ENCODE data around the gene SLC25A33. TPM values are rescaled to one million over a fixed set of nuclear protein-coding genes. Genes with fewer than 3 reads are reported as not detected.

The SLC25A33 gene
- total and polyA plus RNA-seq, 2 experiments from 2014 or later, result 13.3 to 18.8 TPM

GRCh38 chr1:9559673-9560072 lies 20.4 kb downstream of the SLC25A33 start:
- H3K27ac Mint-ChIP-seq, result no peak overlapping the region

More at GRCh38 chr1:9559673-9560072, 20.4 kb downstream of the SLC25A33 start:
- no peak overlapping the region for H3K4me3 ChIP-seq
- ATAC-seq (peak; percentile 46; the same call in 2 of the 3 replicates), DNase-seq (ENCODE audit: low spot score) (peak; percentile 34)
- H3K4me1 ChIP-seq (ENCODE audit: insufficient read depth), result peaks cover 8% of the 10 kb centered on the region; the same call in 1 of the 2 replicates
- TF ChIP-seq, protein P1, sequence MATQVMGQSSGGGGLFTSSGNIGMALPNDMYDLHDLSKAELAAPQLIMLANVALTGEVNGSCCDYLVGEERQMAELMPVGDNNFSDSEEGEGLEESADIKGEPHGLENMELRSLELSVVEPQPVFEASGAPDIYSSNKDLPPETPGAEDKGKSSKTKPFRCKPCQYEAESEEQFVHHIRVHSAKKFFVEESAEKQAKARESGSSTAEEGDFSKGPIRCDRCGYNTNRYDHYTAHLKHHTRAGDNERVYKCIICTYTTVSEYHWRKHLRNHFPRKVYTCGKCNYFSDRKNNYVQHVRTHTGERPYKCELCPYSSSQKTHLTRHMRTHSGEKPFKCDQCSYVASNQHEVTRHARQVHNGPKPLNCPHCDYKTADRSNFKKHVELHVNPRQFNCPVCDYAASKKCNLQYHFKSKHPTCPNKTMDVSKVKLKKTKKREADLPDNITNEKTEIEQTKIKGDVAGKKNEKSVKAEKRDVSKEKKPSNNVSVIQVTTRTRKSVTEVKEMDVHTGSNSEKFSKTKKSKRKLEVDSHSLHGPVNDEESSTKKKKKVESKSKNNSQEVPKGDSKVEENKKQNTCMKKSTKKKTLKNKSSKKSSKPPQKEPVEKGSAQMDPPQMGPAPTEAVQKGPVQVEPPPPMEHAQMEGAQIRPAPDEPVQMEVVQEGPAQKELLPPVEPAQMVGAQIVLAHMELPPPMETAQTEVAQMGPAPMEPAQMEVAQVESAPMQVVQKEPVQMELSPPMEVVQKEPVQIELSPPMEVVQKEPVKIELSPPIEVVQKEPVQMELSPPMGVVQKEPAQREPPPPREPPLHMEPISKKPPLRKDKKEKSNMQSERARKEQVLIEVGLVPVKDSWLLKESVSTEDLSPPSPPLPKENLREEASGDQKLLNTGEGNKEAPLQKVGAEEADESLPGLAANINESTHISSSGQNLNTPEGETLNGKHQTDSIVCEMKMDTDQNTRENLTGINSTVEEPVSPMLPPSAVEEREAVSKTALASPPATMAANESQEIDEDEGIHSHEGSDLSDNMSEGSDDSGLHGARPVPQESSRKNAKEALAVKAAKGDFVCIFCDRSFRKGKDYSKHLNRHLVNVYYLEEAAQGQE (IDR thresholded peaks at IDR 0.05; ENCODE audit: unreplicated experiment), result no peak
- TF ChIP-seq EZH2phosphoT487 (IDR thresholded peaks at IDR 0.05; ENCODE audit: unreplicated experiment) (no peak), ZNF114 (CRISPR knock-in tag; IDR thresholded peaks at IDR 0.05) (no peak), POLR2AphosphoS5 (IDR thresholded peaks at IDR 0.05; ENCODE audit: low read depth) (no peak), CREB1 (CRISPR knock-in tag; IDR thresholded peaks at IDR 0.05; ENCODE audit: low read depth) (no peak), STAT1 (IDR thresholded peaks at IDR 0.05; ENCODE audit: unreplicated experiment) (no peak), ETS1 (IDR thresholded peaks at IDR 0.05) (no peak), JUNB (IDR thresholded peaks at IDR 0.05; ENCODE audit: unreplicated experiment) (no peak), CTCF (conservative IDR thresholded peaks at IDR 0.05; ENCODE audit: low read depth in 2 of 2) (no peak), ZNF331 (CRISPR knock-in tag; IDR thresholded peaks at IDR 0.05; ENCODE audit: low read depth) (no peak), NANOG (IDR thresholded peaks at IDR 0.05; ENCODE audit: borderline replicate concordance) (no peak), EZH2 (IDR thresholded peaks at IDR 0.05; ENCODE audit: low read depth, unreplicated experiment) (no peak)
- TF ChIP-seq, protein P2, sequence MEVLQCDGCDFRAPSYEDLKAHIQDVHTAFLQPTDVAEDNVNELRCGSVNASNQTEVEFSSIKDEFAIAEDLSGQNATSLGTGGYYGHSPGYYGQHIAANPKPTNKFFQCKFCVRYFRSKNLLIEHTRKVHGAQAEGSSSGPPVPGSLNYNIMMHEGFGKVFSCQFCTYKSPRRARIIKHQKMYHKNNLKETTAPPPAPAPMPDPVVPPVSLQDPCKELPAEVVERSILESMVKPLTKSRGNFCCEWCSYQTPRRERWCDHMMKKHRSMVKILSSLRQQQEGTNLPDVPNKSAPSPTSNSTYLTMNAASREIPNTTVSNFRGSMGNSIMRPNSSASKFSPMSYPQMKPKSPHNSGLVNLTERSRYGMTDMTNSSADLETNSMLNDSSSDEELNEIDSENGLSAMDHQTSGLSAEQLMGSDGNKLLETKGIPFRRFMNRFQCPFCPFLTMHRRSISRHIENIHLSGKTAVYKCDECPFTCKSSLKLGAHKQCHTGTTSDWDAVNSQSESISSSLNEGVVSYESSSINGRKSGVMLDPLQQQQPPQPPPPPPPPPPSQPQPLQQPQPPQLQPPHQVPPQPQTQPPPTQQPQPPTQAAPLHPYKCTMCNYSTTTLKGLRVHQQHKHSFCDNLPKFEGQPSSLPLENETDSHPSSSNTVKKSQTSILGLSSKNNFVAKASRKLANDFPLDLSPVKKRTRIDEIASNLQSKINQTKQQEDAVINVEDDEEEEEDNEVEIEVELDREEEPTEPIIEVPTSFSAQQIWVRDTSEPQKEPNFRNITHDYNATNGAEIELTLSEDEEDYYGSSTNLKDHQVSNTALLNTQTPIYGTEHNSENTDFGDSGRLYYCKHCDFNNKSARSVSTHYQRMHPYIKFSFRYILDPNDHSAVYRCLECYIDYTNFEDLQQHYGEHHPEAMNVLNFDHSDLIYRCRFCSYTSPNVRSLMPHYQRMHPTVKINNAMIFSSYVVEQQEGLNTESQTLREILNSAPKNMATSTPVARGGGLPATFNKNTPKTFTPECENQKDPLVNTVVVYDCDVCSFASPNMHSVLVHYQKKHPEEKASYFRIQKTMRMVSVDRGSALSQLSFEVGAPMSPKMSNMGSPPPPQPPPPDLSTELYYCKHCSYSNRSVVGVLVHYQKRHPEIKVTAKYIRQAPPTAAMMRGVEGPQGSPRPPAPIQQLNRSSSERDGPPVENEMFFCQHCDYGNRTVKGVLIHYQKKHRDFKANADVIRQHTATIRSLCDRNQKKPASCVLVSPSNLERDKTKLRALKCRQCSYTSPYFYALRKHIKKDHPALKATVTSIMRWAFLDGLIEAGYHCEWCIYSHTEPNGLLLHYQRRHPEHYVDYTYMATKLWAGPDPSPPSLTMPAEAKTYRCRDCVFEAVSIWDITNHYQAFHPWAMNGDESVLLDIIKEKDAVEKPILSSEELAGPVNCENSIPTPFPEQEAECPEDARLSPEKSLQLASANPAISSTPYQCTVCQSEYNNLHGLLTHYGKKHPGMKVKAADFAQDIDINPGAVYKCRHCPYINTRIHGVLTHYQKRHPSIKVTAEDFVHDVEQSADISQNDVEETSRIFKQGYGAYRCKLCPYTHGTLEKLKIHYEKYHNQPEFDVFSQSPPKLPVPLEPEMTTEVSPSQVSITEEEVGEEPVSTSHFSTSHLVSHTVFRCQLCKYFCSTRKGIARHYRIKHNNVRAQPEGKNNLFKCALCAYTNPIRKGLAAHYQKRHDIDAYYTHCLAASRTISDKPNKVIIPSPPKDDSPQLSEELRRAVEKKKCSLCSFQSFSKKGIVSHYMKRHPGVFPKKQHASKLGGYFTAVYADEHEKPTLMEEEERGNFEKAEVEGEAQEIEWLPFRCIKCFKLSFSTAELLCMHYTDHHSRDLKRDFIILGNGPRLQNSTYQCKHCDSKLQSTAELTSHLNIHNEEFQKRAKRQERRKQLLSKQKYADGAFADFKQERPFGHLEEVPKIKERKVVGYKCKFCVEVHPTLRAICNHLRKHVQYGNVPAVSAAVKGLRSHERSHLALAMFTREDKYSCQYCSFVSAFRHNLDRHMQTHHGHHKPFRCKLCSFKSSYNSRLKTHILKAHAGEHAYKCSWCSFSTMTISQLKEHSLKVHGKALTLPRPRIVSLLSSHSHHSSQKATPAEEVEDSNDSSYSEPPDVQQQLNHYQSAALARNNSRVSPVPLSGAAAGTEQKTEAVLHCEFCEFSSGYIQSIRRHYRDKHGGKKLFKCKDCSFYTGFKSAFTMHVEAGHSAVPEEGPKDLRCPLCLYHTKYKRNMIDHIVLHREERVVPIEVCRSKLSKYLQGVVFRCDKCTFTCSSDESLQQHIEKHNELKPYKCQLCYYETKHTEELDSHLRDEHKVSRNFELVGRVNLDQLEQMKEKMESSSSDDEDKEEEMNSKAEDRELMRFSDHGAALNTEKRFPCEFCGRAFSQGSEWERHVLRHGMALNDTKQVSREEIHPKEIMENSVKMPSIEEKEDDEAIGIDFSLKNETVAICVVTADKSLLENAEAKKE (CRISPR knock-in tag; IDR thresholded peaks at IDR 0.05), result no peak
- peaks cover 22% of the 10 kb centered on the region for H3K79me2 ChIP-seq (replicated peaks; ENCODE audit: insufficient read depth)
- Mint-ChIP-seq H3K9me3 (peaks cover 5% of the 10 kb centered on the region; the same call in 1 of the 3 replicates), H3K4me1 (peaks cover 6% of the 10 kb centered on the region; the same call in 1 of the 3 replicates), H3K4me3 (no peak overlapping the region), H3K27me3 (ENCODE audit: insufficient read depth, low read depth, poor library complexity) (peaks cover 2% of the 10 kb centered on the region), H3K36me3 (ENCODE audit: low read depth) (peaks cover 61% of the 10 kb centered on the region)
- no peak overlapping the region for H3K4me2 ChIP-seq
- H2AFZ ChIP-seq, result no peak overlapping the region
- no peaks in the 10 kb centered on the region for H3K27me3 ChIP-seq (ENCODE audit: insufficient read depth)
- peaks cover 29% of the 10 kb centered on the region for H3K36me3 ChIP-seq (ENCODE audit: insufficient read depth)
- peaks cover 58% of the 10 kb centered on the region for H4K20me1 ChIP-seq (replicated peaks; ENCODE audit: insufficient read depth)
- H3K27ac ChIP-seq (ENCODE audit: low read depth), result no peak overlapping the region
- H3F3A ChIP-seq (replicated peaks; ENCODE audit: low read depth), result no peaks in the 10 kb centered on the region
- H3K9me2 ChIP-seq (ENCODE audit: insufficient read depth), result no peaks in the 10 kb centered on the region
